Panc1 (cell line): ENCODE data around the gene NTM. TPM values are rescaled to one million over a fixed set of nuclear protein-coding genes. Genes with fewer than 3 reads are reported as not detected.

Experiments
- ATAC-seq: fragments of 200-7000 bp; cut with Tn5 transposase; 2 replicates; pipeline ENCODE4 v1.9.1; 2020; ENCODE audit warnings: mild to moderate bottlenecking, moderate library complexity
- BruUV-seq: library from RNA; stranded (reverse); fragments of 400-500 nt; replicated peaks from 2 replicates; lab custom pipeline; 2021; lab: Mats Ljungman, UMichigan
- CTCF ChIA-PET: fragments of 300-600 bp; sonication (Branson Sonifier 250); formaldehyde crosslinking; loops from one replicate; lab custom pipeline; 2022; ENCODE audit warnings: antibody characterized with exemption; lab: Charles Lee
- POLR2A ChIA-PET: fragments of 300-600 bp; sonication (Branson Sonifier 250); formaldehyde crosslinking; loops from one replicate; lab custom pipeline; 2022; ENCODE audit warnings: antibody characterized with exemption; lab: Charles Lee
- DNase-seq: peaks from one replicate; pipeline ENCODE4 v3.0.0-alpha.2; 2010; ENCODE audit warnings: low read depth, low spot score
- H3K27ac ChIP-seq: 2 replicates; pipeline ENCODE4 v1.5.1; 2011; ENCODE audit warnings: mild to moderate bottlenecking, low read length, inconsistent platforms
- H3K27me3 ChIP-seq: fragments of 200-500 bp; sonication (Bioruptor generic); 2 replicates; pipeline ENCODE4 v1.6.0; 2014; ENCODE audit warnings: low read length, inconsistent platforms; ENCODE audit not compliant: control insufficient read depth, insufficient read depth
- H3K36me3 ChIP-seq: fragments of 200-500 bp; sonication (Bioruptor generic); 2 replicates; pipeline ENCODE4 v1.5.1; 2014; ENCODE audit warnings: inconsistent platforms, mild to moderate bottlenecking, low read length, moderate library complexity; ENCODE audit not compliant: control insufficient read depth, insufficient read depth
- H3K4me1 ChIP-seq: 2 replicates; pipeline ENCODE4 v1.5.1; 2011; ENCODE audit warnings: inconsistent platforms, mild to moderate bottlenecking, low read length, moderate library complexity; ENCODE audit not compliant: control insufficient read depth, insufficient read depth
- H3K4me3 ChIP-seq, 2 experiments: 2 replicates each; pipeline ENCODE4 v1.5.1; 2011 to 2012; ENCODE audit warnings: low read depth in 2 of 2, low read length in 2 of 2, mild to moderate bottlenecking in 2 of 2, inconsistent platforms in 1 of 2, moderate library complexity in 1 of 2
- H3K9me3 ChIP-seq: fragments of 200-500 bp; sonication (Bioruptor generic); 2 replicates; pipeline ENCODE4 v1.5.1; 2014; ENCODE audit warnings: low read depth, mild to moderate bottlenecking, inconsistent platforms, low read length, moderate library complexity; ENCODE audit not compliant: control insufficient read depth, insufficient read depth
- POLR2AphosphoS5 ChIP-seq: IDR thresholded peaks from 2 replicates; pipeline ENCODE4 v1.6.1; 2012; ENCODE audit warnings: mild to moderate bottlenecking, low read depth, low read length, moderate library complexity
- SIN3A ChIP-seq: IDR thresholded peaks from 2 replicates; pipeline ENCODE4 v1.6.1; 2012; ENCODE audit warnings: low read depth, mild to moderate bottlenecking, low read length, moderate library complexity, borderline replicate concordance; ENCODE audit not compliant: insufficient read depth
- TCF7L2 ChIP-seq: IDR thresholded peaks from 2 replicates; pipeline ENCODE4 v1.6.1; 2011; ENCODE audit warnings: mild to moderate bottlenecking, low read depth, low read length, inconsistent platforms
- in situ Hi-C: cut with HindIII; loops from 2 replicates; pipeline ENCODE4 v1.10.0; 2016; ENCODE audit warnings: low sequenced_read_pairs, low pct_unique_long_range_greater_than_20kb
- intact Hi-C: fragments of 100-400 bp; cut with micrococcal nuclease; formaldehyde crosslinking; loops from one replicate; pipeline ENCODE4 v1.10.0; 2022; ENCODE audit not compliant: unreplicated experiment
- total RNA-seq: library from RNA; stranded (reverse); gene quantifications from one replicate; pipeline ENCODE4 v1.2.1, GENCODE V29; 2021; ENCODE audit not compliant: unreplicated experiment
- TF ChIP-seq, protein P1 (sequence below), 2 experiments: IDR thresholded peaks; 2 replicates each; pipeline ENCODE4 v1.6.1; 2011 to 2012; ENCODE audit warnings: low read depth in 2 of 2, control low read depth in 1 of 2, low read length in 1 of 2, mild to moderate bottlenecking in 1 of 2, moderate library complexity in 1 of 2; ENCODE audit not compliant: insufficient read depth in 1 of 2
- TF ChIP-seq, protein P2 (sequence below): fragments of 450-650 bp; IDR thresholded peaks from 2 replicates; pipeline ENCODE4 v1.5.1; 2017; ENCODE audit warnings: mild to moderate bottlenecking

The NTM gene
- total RNA-seq, 1 experiment from 2014 or later = 0.10 TPM

DNA sequence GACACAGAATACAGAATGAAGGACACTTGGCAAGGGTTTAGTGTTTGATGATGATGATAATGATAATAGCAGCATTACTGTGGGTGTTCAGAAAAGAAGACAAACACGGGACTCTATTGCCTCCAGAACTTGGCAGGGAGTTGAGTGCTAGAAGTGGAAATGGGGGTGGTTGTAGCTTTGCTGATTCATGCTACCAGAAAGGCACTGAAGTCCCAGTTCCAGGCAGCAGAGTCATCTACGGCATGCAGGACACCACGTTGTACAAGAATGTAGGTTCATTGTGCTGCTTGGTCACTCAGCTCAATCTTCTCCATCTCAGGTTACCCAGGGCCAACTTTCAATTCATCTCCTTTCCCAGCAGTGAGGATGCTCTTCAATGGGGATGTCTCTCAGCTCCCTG, 115.7 kb downstream of the NTM start:
- DNase-seq = no peak
- Histone ChIP-seq H3K36me3 (no peaks in the 10 kb centered on the region), H3K4me1 (no peaks in the 10 kb centered on the region), H3K27me3 (no peaks in the 10 kb centered on the region), H3K27ac (no peak overlapping the region), H3K4me3 (no peak overlapping the region), H3K9me3 (no peaks in the 10 kb centered on the region)
- BruUV-seq = no TSS peak
- POLR2A ChIA-PET = no interaction called here
- ATAC-seq = no peak
- in situ Hi-C loops (no loop called here), intact Hi-C loops (no loop called here)
- CTCF ChIA-PET = no interaction called here
- TF ChIP-seq TCF7L2 (no peak), SIN3A (no peak), POLR2AphosphoS5 (no peak)
- TF ChIP-seq, protein P1, sequence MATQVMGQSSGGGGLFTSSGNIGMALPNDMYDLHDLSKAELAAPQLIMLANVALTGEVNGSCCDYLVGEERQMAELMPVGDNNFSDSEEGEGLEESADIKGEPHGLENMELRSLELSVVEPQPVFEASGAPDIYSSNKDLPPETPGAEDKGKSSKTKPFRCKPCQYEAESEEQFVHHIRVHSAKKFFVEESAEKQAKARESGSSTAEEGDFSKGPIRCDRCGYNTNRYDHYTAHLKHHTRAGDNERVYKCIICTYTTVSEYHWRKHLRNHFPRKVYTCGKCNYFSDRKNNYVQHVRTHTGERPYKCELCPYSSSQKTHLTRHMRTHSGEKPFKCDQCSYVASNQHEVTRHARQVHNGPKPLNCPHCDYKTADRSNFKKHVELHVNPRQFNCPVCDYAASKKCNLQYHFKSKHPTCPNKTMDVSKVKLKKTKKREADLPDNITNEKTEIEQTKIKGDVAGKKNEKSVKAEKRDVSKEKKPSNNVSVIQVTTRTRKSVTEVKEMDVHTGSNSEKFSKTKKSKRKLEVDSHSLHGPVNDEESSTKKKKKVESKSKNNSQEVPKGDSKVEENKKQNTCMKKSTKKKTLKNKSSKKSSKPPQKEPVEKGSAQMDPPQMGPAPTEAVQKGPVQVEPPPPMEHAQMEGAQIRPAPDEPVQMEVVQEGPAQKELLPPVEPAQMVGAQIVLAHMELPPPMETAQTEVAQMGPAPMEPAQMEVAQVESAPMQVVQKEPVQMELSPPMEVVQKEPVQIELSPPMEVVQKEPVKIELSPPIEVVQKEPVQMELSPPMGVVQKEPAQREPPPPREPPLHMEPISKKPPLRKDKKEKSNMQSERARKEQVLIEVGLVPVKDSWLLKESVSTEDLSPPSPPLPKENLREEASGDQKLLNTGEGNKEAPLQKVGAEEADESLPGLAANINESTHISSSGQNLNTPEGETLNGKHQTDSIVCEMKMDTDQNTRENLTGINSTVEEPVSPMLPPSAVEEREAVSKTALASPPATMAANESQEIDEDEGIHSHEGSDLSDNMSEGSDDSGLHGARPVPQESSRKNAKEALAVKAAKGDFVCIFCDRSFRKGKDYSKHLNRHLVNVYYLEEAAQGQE (IDR thresholded peaks at IDR 0.05; ENCODE audit: insufficient read depth in 1 of 2, low read depth in 2 of 2, low read length in 1 of 2) = no peak
- TF ChIP-seq, protein P2, sequence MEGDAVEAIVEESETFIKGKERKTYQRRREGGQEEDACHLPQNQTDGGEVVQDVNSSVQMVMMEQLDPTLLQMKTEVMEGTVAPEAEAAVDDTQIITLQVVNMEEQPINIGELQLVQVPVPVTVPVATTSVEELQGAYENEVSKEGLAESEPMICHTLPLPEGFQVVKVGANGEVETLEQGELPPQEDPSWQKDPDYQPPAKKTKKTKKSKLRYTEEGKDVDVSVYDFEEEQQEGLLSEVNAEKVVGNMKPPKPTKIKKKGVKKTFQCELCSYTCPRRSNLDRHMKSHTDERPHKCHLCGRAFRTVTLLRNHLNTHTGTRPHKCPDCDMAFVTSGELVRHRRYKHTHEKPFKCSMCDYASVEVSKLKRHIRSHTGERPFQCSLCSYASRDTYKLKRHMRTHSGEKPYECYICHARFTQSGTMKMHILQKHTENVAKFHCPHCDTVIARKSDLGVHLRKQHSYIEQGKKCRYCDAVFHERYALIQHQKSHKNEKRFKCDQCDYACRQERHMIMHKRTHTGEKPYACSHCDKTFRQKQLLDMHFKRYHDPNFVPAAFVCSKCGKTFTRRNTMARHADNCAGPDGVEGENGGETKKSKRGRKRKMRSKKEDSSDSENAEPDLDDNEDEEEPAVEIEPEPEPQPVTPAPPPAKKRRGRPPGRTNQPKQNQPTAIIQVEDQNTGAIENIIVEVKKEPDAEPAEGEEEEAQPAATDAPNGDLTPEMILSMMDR = no peak

DNA sequence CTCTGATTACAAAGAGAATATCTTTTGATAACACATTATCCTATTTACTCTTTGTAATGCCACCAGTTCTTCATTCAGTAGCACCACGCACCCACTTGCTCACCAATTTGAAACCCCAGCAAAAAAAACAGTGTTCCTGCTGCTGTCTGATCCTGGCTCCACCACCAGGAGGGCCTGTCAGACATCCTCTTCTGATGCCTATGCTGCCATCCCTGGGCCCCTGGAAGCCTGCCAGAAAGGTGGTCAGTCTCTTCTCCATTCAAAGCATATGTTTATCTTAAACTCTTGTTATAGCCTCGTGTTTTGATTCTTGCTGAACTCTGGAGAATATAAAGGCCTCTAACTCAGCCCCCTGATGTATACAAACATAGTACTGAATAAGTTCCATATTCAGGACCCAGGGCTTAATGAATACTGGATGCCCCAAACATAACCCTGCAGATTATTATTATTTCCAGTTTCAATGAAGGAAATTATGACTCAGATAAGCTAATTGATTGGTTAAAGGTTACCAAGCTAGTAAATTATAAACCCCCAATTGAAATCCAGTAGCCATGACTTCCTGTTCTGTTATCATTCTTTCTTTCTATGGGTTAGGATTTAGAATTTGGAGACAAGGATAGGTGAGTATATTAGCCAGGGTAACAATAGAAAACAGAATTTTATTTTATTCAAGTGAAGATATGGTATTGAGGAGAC, 116.7 kb downstream of the NTM start:
- no peaks in the 10 kb centered on the region for H3K4me1 ChIP-seq
- H3K27me3 ChIP-seq = no peaks in the 10 kb centered on the region
- ATAC-seq = no peak
- no peak overlapping the region for H3K27ac ChIP-seq
- in situ Hi-C loops (no loop called here), intact Hi-C loops (no loop called here)
- TF ChIP-seq TCF7L2 = no peak
- TF ChIP-seq, protein P1 (IDR thresholded peaks at IDR 0.05; ENCODE audit: insufficient read depth in 1 of 2, low read depth in 2 of 2, low read length in 1 of 2) = no peak
- TF ChIP-seq, protein P2 = no peak
- TF ChIP-seq SIN3A = no peak
- TF ChIP-seq POLR2AphosphoS5 = no peak
- no peak overlapping the region for H3K4me3 ChIP-seq
- no TSS peak for BruUV-seq
- no peaks in the 10 kb centered on the region for H3K9me3 ChIP-seq
- POLR2A ChIA-PET = no interaction called here
- CTCF ChIA-PET = no interaction called here
- H3K36me3 ChIP-seq = no peaks in the 10 kb centered on the region
- DNase-seq = no peak
